H9 (cell line): ENCODE measurements around the gene DHCR24. TPM values are rescaled to one million over a fixed set of nuclear protein-coding genes. Genes with fewer than 3 reads are reported as not detected.

Source experiments
- DNase-seq: peaks from one replicate; pipeline ENCODE4 v3.0.0-alpha.2; 2017
- H2AFZ ChIP-seq: one replicate; pipeline ENCODE4 v1.6.1; 2013; ENCODE audit warnings: mild to moderate bottlenecking, low read length, control low read depth, moderate library complexity
- H2AK5ac ChIP-seq: 2 replicates; pipeline ENCODE4 v1.6.1; 2013; ENCODE audit warnings: low read length, control low read depth, mixed read lengths; ENCODE audit not compliant: insufficient read length
- H2BK120ac ChIP-seq: one replicate; pipeline ENCODE4 v1.6.1; 2013; ENCODE audit warnings: low read depth, mild to moderate bottlenecking, low read length, control low read depth, inconsistent platforms; ENCODE audit not compliant: poor library complexity, severe bottlenecking
- H2BK12ac ChIP-seq: 2 replicates; pipeline ENCODE4 v1.6.1; 2013; ENCODE audit warnings: low read length, control low read depth, mixed read lengths, low read depth; ENCODE audit not compliant: insufficient read length
- H2BK15ac ChIP-seq: 2 replicates; pipeline ENCODE4 v1.6.1; 2013; ENCODE audit warnings: low read depth, low read length, control low read depth
- H2BK20ac ChIP-seq: one replicate; pipeline ENCODE4 v1.6.1; 2013; ENCODE audit warnings: low read depth, mild to moderate bottlenecking, low read length, control low read depth, inconsistent platforms; ENCODE audit not compliant: poor library complexity, severe bottlenecking
- H2BK5ac ChIP-seq: 2 replicates; pipeline ENCODE4 v1.6.1; 2013; ENCODE audit warnings: low read length, control low read depth, mixed read lengths; ENCODE audit not compliant: insufficient read length
- H3K14ac ChIP-seq: 2 replicates; pipeline ENCODE4 v1.6.1; 2013; ENCODE audit warnings: low read length, control low read depth; ENCODE audit not compliant: insufficient read depth
- H3K18ac ChIP-seq: 2 replicates; pipeline ENCODE4 v1.6.1; 2013; ENCODE audit warnings: low read depth, mild to moderate bottlenecking, mixed read lengths, low read length, control low read depth; ENCODE audit not compliant: insufficient read length
- H3K23ac ChIP-seq: 2 replicates; pipeline ENCODE4 v1.6.1; 2013; ENCODE audit warnings: low read length, control low read depth, mixed read lengths, low read depth; ENCODE audit not compliant: insufficient read length
- H3K23me2 ChIP-seq: 2 replicates; pipeline ENCODE4 v1.6.1; 2013; ENCODE audit warnings: low read depth, mild to moderate bottlenecking, mixed read lengths, low read length, control low read depth; ENCODE audit not compliant: insufficient read length, poor library complexity, severe bottlenecking
- H3K27ac ChIP-seq: 2 replicates; pipeline ENCODE4 v1.5.1; 2013; ENCODE audit warnings: low read length, control low read depth, mixed read lengths, low read depth; ENCODE audit not compliant: insufficient read length
- H3K27me3 ChIP-seq: 2 replicates; pipeline ENCODE4 v1.6.1; 2013; ENCODE audit warnings: low read length, control low read depth, inconsistent platforms; ENCODE audit not compliant: insufficient read depth
- H3K4ac ChIP-seq: 2 replicates; pipeline ENCODE4 v1.6.1; 2013; ENCODE audit warnings: low read depth, mild to moderate bottlenecking, control low read depth, inconsistent platforms, low read length, moderate library complexity
- H3K4me1 ChIP-seq: 2 replicates; pipeline ENCODE4 v1.6.1; 2013; ENCODE audit warnings: low read length, control low read depth, inconsistent platforms; ENCODE audit not compliant: insufficient read depth
- H3K4me2 ChIP-seq: 2 replicates; pipeline ENCODE4 v1.6.1; 2013; ENCODE audit warnings: low read length, control low read depth, mixed read lengths; ENCODE audit not compliant: insufficient read length, insufficient read depth
- H3K56ac ChIP-seq: 2 replicates; pipeline ENCODE4 v1.6.1; 2013; ENCODE audit warnings: low read depth, mild to moderate bottlenecking, mixed read lengths, low read length, control low read depth; ENCODE audit not compliant: insufficient read length
- H3K79me1 ChIP-seq: 2 replicates; pipeline ENCODE4 v1.6.1; 2013; ENCODE audit warnings: low read depth, mild to moderate bottlenecking, moderate library complexity, low read length, control low read depth, inconsistent platforms; ENCODE audit not compliant: insufficient read depth, poor library complexity, severe bottlenecking
- H3K79me2 ChIP-seq: 2 replicates; pipeline ENCODE4 v1.6.1; 2013; ENCODE audit warnings: low read length, control low read depth, inconsistent platforms; ENCODE audit not compliant: insufficient read depth
- H3K9ac ChIP-seq: 2 replicates; pipeline ENCODE4 v1.6.1; 2013; ENCODE audit warnings: low read length, control low read depth, mixed read lengths; ENCODE audit not compliant: insufficient read length; ENCODE audit errors: extremely low read depth
- H3K9me3 ChIP-seq: one replicate; pipeline ENCODE4 v1.6.1; 2013; ENCODE audit warnings: low read depth, low read length, inconsistent platforms; ENCODE audit not compliant: control insufficient read depth
- H3T11ph ChIP-seq: one replicate; pipeline ENCODE4 v1.6.1; 2013; ENCODE audit warnings: mild to moderate bottlenecking, low read length, control low read depth, inconsistent platforms
- H4K20me1 ChIP-seq: one replicate; pipeline ENCODE4 v1.6.1; 2013; ENCODE audit not compliant: control insufficient read depth, insufficient read length, insufficient read depth
- H4K5ac ChIP-seq: 2 replicates; pipeline ENCODE4 v1.6.1; 2013; ENCODE audit warnings: low read depth, mild to moderate bottlenecking, mixed read lengths, low read length, control low read depth; ENCODE audit not compliant: insufficient read length
- H4K8ac ChIP-seq: replicated peaks from 2 replicates; pipeline ENCODE4 v1.6.1; 2013; ENCODE audit warnings: low read length, control low read depth, mixed read lengths, low read depth; ENCODE audit not compliant: insufficient read length
- H4K91ac ChIP-seq: 2 replicates; pipeline ENCODE4 v1.6.1; 2013; ENCODE audit warnings: low read depth, mild to moderate bottlenecking, moderate library complexity, mixed read lengths, low read length, control low read depth; ENCODE audit not compliant: insufficient read length
- H3K27ac Mint-ChIP-seq, 3 experiments: 2 replicates in 2 of 3; 3 replicates in 1 of 3; pipeline ENCODE4 v1.8.0; 2020 to 2021; ENCODE audit warnings: mixed read lengths in 3 of 3, mild to moderate bottlenecking in 1 of 3, moderate library complexity in 1 of 3
- H3K27me3 Mint-ChIP-seq: 2 replicates; pipeline ENCODE4 v1.8.0; 2021; ENCODE audit warnings: low read depth, mild to moderate bottlenecking, moderate library complexity, mixed read lengths
- H3K36me3 Mint-ChIP-seq, 3 experiments: 2 replicates in 2 of 3; 3 replicates in 1 of 3; pipeline ENCODE4 v1.8.0; 2020 to 2021; ENCODE audit warnings: low read depth in 3 of 3, mixed read lengths in 3 of 3; ENCODE audit not compliant: insufficient read depth in 1 of 3
- H3K4me1 Mint-ChIP-seq, 2 experiments: 2 replicates each; pipeline ENCODE4 v1.8.0; 2020; ENCODE audit warnings: mixed read lengths in 2 of 2
- H3K4me3 Mint-ChIP-seq, 2 experiments: 2 replicates in 1 of 2; 3 replicates in 1 of 2; pipeline ENCODE4 v1.8.0; 2020 to 2021; ENCODE audit warnings: mild to moderate bottlenecking in 2 of 2, mixed read lengths in 2 of 2, moderate library complexity in 1 of 2
- H3K9me3 Mint-ChIP-seq, 2 experiments: 2 replicates in 1 of 2; 3 replicates in 1 of 2; pipeline ENCODE4 v1.8.0; 2020; ENCODE audit warnings: mild to moderate bottlenecking in 2 of 2, mixed read lengths in 2 of 2, moderate library complexity in 1 of 2
- WGBS: extraction: QIAGEN DNeasy Blood & Tissue Kit; methylation state at CpG from one replicate; pipeline ENCODE4 v1.1.7; 2013; ENCODE audit warnings: missing lambda C conversion rate, low lambda C conversion rate, mixed read lengths; ENCODE audit not compliant: insufficient read length; ENCODE audit errors: extremely low coverage; 5-methylcytosine and 5-hydroxymethylcytosine counted together
- total RNA-seq: library from RNA; stranded (reverse); gene quantifications from 2 replicates; pipeline ENCODE4 v1.2.1, GENCODE V29; 2021
- TF ChIP-seq, protein P1 (sequence below): fragments of 200-600 bp; sonication (generic); conservative IDR thresholded peaks from 3 replicates; pipeline ENCODE4 v1.8.0; 2021; ENCODE audit warnings: antibody characterized with exemption, mild to moderate bottlenecking

The DHCR24 gene
- total RNA-seq, 1 experiment from 2014 or later, result 318 TPM

DNA sequence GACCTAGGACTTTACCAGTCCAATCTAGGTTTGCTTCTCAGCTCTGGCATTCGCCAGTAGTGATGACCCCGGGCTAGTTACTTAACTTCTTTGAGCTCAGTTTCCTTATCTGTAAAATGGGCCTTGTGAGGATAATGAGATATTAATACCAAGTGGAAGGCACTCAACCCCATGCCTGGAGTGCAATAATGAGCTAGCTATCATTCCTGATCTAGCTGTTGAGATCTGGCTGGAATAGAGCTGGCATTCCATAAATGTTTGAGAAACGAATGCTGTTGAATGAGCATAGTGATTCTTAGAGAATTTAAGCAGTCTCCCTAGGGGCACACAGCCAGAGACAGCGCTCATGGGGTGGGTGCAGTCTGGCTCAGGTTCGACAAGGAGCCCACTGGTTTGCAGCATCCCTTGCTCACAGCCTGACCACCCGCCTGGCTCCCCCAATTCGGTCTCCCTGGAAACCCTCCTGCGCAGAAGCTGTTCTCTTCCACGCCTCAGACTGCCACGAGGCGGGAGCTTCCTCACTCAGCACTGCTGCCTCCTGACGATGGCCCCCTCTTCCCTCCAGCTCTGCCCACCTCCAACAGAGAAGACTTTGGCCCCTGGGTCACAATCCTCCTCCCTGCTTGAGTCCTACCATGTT lies 32.5 kb downstream of the DHCR24 start:
- TF ChIP-seq, protein P1, sequence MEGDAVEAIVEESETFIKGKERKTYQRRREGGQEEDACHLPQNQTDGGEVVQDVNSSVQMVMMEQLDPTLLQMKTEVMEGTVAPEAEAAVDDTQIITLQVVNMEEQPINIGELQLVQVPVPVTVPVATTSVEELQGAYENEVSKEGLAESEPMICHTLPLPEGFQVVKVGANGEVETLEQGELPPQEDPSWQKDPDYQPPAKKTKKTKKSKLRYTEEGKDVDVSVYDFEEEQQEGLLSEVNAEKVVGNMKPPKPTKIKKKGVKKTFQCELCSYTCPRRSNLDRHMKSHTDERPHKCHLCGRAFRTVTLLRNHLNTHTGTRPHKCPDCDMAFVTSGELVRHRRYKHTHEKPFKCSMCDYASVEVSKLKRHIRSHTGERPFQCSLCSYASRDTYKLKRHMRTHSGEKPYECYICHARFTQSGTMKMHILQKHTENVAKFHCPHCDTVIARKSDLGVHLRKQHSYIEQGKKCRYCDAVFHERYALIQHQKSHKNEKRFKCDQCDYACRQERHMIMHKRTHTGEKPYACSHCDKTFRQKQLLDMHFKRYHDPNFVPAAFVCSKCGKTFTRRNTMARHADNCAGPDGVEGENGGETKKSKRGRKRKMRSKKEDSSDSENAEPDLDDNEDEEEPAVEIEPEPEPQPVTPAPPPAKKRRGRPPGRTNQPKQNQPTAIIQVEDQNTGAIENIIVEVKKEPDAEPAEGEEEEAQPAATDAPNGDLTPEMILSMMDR, result no peak
- H3K27ac ChIP-seq, result no peak overlapping the region
- DNase-seq, result no peak
- no peak overlapping the region for H2BK120ac ChIP-seq
- no peaks in the 10 kb centered on the region for H3K9me3 ChIP-seq
- H3K14ac ChIP-seq, result no peak overlapping the region
- H4K91ac ChIP-seq, result no peak overlapping the region
- H3K4ac ChIP-seq, result no peak overlapping the region
- no peak overlapping the region for H3K23ac ChIP-seq
- no peak overlapping the region for H3K9ac ChIP-seq
- no peaks in the 10 kb centered on the region for H3K23me2 ChIP-seq
- H3K79me1 ChIP-seq, result no peaks in the 10 kb centered on the region
- H4K20me1 ChIP-seq, result peaks cover 2% of the 10 kb centered on the region
- H3K79me2 ChIP-seq, result no peaks in the 10 kb centered on the region; the same call in 1 of the 2 replicates
- H2AK5ac ChIP-seq, result no peak overlapping the region
- no peaks in the 10 kb centered on the region for H3K9me3 Mint-ChIP-seq
- H3K4me1 Mint-ChIP-seq, result no peaks in the 10 kb centered on the region
- H3K27me3 ChIP-seq, result no peaks in the 10 kb centered on the region
- H3T11ph ChIP-seq, result no peak overlapping the region
- H3K4me2 ChIP-seq, result no peak overlapping the region
- no peak overlapping the region for H2BK5ac ChIP-seq
- H2BK20ac ChIP-seq, result no peak overlapping the region
- no peak overlapping the region for H3K4me3 Mint-ChIP-seq
- peak overlapping the region; percentile 23 to 58 (median 34); a peak in 2 of 7 replicates for H3K27ac Mint-ChIP-seq
- H2AFZ ChIP-seq, result no peak overlapping the region
- H2BK12ac ChIP-seq, result no peak overlapping the region
- H3K56ac ChIP-seq, result no peak overlapping the region
- no peak overlapping the region for H2BK15ac ChIP-seq
- H3K27me3 Mint-ChIP-seq, result no peaks in the 10 kb centered on the region
- no peaks in the 10 kb centered on the region for H3K4me1 ChIP-seq
- no peak overlapping the region for H4K8ac ChIP-seq
- H3K36me3 Mint-ChIP-seq, result peaks cover 73 to 94% (median 93%) of the 10 kb centered on the region in 3 experiments
- H4K5ac ChIP-seq, result no peak overlapping the region
- no CpG with 5 or more reads among the region's 12 CpGs for WGBS
- no peak overlapping the region for H3K18ac ChIP-seq
